ENCODE data around the gene RBKS. TPM values are rescaled to one million over a fixed set of nuclear protein-coding genes. Genes with fewer than 3 reads are reported as not detected.

RBKS gene
- total and polyA plus RNA-seq, 2 of the 13 experiments (the other 11 are each of a cell fraction or from before 2014, with no cell fraction given) = 7.7 to 8.3 TPM

DNA sequence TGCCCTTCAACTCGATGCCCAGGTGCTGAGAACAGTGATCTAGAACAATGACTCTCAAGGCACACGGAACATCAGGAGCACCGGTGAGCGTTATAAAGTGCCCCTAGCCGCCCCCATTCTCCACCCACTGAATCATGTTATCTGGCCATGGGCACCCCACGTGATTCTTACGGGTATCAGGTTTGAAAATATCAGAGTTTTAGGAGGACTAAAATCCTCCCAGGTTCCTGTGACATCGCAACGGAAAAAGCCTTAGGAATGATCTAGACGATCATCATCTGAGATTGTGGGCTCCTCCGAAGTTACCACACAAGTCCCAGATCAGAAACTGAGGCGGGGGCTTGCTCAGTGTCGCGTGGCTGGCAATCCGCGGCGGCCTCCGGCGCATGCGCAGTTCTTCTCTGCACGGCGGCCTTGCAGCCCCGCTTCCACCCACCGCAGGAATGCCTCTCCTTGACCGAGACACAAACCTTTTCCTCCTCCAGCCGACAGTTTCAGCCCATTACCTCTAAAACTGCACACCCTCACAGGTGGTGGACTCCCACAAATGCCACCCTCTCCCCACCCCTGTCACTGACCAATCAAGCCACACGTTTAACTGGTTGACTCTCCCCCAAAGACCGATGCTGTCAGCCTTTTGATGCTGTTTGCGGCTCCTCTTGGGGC lies 124.4 kb downstream of the RBKS start (continued):
- TF ChIP-seq NCOA1 (CRISPR knock-in tag; IDR thresholded peaks at IDR 0.05) (no peak), SNRNP70 (IDR thresholded peaks at IDR 0.05; ENCODE audit: low read depth, low read length) (no peak), GABPB1 (CRISPR knock-in tag; IDR thresholded peaks at IDR 0.05) (peak; percentile 43), NCOA5 (CRISPR knock-in tag; IDR thresholded peaks at IDR 0.05) (no peak), BCL6 (CRISPR knock-in tag; IDR thresholded peaks at IDR 0.05) (no peak), ZNF441 (CRISPR knock-in tag; IDR thresholded peaks at IDR 0.05; ENCODE audit: borderline replicate concordance) (no peak), ZNF274 (CRISPR knock-in tag; IDR thresholded peaks at IDR 0.05) (0 out of 2 replicates have a peak, but pooled peaks have one; percentile 51), ATF7-NPFF (CRISPR knock-in tag; IDR thresholded peaks at IDR 0.05; ENCODE audit: low read depth) (peak; percentile 58; the same call in 1 of the 2 replicates), NR2F2 (IDR thresholded peaks at IDR 0.05; ENCODE audit: borderline replicate concordance, low read depth) (no peak), ZNF512B (CRISPR knock-in tag; IDR thresholded peaks at IDR 0.05; ENCODE audit: borderline replicate concordance) (no peak), ARHGAP35 (CRISPR knock-in tag; IDR thresholded peaks at IDR 0.05; ENCODE audit: borderline replicate concordance) (no peak), TRIM22 (IDR thresholded peaks at IDR 0.05) (no peak), TRAFD1 (CRISPR knock-in tag; IDR thresholded peaks at IDR 0.05; ENCODE audit: borderline replicate concordance) (no peak), AGO2 (optimal IDR thresholded peaks at IDR 0.05; ENCODE audit: low read depth, low read length) (peak; percentile 75), ZNF607 (CRISPR knock-in tag; IDR thresholded peaks at IDR 0.05; ENCODE audit: borderline replicate concordance) (no peak), KLF13 (CRISPR knock-in tag; IDR thresholded peaks at IDR 0.05) (no peak), JUN (CRISPR knock-in tag; IDR thresholded peaks at IDR 0.05) (no peak), BORCS8-MEF2B (CRISPR knock-in tag; IDR thresholded peaks at IDR 0.05) (no peak), ZFX (CRISPR knock-in tag; IDR thresholded peaks at IDR 0.05; ENCODE audit: low read depth) (0 out of 2 replicates have a peak, but pooled peaks have one; percentile 30), ZIK1 (CRISPR knock-in tag; IDR thresholded peaks at IDR 0.05; ENCODE audit: borderline replicate concordance, low read depth) (no peak), POLR2G (IDR thresholded peaks at IDR 0.05; ENCODE audit: low read depth, low read length) (peak; percentile 62), RELA (CRISPR knock-in tag; IDR thresholded peaks at IDR 0.05) (no peak), ZNF343 (CRISPR knock-in tag; IDR thresholded peaks at IDR 0.05) (no peak), CBFB (CRISPR knock-in tag; IDR thresholded peaks at IDR 0.05) (no peak)

Measured in HepG2 (cell line).